NT2/D1 (cell line): ENCODE data around the gene KAZN.

ENCODE experiments used
- SUZ12 ChIP-seq: IDR thresholded peaks from 2 replicates; pipeline ENCODE4 v1.6.1; 2011; ENCODE audit not compliant: insufficient read length, insufficient read depth; ENCODE audit errors: extremely low read depth
- YY1 ChIP-seq: IDR thresholded peaks from 2 replicates; pipeline ENCODE4 v1.6.1; 2011; ENCODE audit not compliant: insufficient read length, insufficient read depth
- ZNF274 ChIP-seq: IDR thresholded peaks from 2 replicates; pipeline ENCODE4 v1.6.1; 2011; ENCODE audit warnings: mild to moderate bottlenecking, low read depth, low read length

DNA sequence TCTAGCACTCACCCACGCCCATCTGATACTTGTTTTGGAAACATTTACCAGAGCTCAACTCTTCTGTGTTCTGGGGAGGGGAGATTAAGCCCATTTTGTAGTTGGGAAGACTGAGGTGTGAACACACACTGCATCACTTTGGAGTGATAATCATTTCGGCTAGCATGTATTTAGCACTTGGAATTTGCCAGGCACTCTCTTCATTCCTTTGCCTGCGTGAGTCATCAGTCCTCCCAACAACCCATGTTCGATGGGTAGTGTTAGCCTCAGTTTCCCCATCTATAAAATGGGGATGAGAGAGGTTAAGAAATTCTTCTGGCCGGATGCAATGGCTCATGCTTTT lies 372.3 kb downstream of the KAZN start:
- TF ChIP-seq SUZ12, result no peak
- TF ChIP-seq YY1, result no peak
- TF ChIP-seq ZNF274, result no peak
